HTERT RPE-1 (cell line): ENCODE results near the gene DHX38.

Experiments used
- in situ Hi-C: fragments of 300-500 bp; cut with MboI; formaldehyde crosslinking; loops from 4 replicates; pipeline ENCODE4 v1.14.3; 2020; ENCODE audit warnings: low sequenced_read_pairs

Gene DHX38

GRCh38 chr16:72120026-72120425, 26.4 kb downstream of the DHX38 start:
- in situ Hi-C loops: no loop called here

- in situ Hi-C loops: no loop called here
Measured at GRCh38 chr16:72122308-72122707, 28.7 kb downstream of the DHX38 start.

- in situ Hi-C loops: no loop called here
Measured at GRCh38 chr16:72122916-72123315, 29.3 kb downstream of the DHX38 start.

DNA sequence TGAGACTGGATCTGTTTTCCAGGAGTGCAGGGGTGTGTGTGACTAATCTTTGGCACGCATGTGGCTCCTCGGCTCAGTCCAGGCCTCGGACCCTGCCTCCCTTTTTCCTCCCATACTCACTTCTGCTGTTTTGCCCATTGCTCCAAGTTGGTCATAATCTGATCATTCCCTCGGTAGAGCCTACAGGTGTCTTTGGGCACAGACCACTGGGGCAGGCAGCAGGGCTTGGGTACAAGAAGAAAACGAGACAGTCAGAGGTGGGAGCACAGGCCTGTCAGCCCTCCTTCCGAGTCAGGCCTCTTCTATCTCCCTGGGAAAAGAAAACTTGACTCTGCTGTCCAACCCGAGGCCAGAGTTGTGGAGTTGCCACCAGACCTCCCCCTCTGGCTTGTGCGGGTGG, 29.8 kb downstream of the DHX38 start:
- in situ Hi-C loops: no loop called here

DNA sequence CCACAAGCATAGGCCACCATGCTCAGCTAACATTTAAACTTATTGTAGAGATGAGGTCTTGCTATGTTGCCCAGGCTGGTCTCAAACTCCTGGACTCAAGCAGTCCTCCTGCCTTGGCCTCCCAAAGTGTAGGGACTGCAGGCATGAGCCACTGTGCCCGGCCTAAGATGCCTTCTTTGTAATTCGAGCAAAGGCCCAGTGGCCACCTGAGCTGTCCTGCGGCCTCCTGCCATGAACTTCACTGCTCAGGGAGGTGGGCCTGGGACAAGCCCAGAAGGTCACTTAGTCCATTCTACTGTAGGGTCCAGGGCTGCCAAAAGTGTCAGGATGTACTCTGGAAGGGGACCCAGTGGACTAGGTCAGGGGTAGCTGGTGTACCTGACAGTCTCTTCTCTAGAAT, 30.5 kb downstream of the DHX38 start:
- in situ Hi-C loops: no loop called here

GRCh38 chr16:72124761-72125634, 31.4 kb downstream of the DHX38 start:
- in situ Hi-C loops: no loop called here

- in situ Hi-C loops: no loop called here
Measured at GRCh38 chr16:72125635-72126428, 32.2 kb downstream of the DHX38 start.

DNA sequence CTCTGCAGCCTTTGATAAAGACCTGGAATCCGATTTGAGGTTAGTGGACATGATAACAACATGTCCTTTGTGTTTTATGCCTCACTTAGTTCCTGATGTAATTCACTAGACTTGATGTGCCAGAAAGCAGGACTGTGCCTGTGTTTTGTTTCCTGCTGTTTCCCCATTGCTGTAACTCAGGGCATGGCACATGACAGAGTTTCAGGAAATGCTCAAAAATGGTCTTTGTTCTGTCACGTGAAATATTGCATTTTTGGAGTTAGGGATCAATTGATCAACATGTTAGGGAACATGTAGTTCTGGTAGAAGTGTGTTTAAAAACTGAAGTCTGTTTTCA, 32.8 kb downstream of the DHX38 start:
- in situ Hi-C loops: no loop called here

DNA sequence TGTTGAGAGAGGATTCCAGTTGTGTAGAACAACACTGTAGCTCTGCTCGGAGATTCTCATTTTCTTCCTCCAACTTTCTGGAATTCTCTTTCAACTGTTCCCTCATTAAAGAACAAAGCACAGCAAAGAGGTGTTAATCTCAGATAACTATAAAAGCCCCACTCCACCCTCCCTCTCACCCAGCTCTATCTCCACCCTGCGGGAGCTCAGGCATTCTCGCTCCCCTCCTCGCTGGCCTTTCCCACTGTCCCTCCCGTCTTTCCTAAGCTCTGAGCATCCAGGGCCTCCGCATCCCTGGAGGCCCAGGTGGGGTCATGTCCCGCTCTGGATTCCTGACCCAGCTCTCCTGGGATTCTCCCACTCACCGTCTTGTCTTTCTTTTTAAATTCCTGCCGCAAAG, 35.1 kb downstream of the DHX38 start:
- in situ Hi-C loops: no loop called here

DNA sequence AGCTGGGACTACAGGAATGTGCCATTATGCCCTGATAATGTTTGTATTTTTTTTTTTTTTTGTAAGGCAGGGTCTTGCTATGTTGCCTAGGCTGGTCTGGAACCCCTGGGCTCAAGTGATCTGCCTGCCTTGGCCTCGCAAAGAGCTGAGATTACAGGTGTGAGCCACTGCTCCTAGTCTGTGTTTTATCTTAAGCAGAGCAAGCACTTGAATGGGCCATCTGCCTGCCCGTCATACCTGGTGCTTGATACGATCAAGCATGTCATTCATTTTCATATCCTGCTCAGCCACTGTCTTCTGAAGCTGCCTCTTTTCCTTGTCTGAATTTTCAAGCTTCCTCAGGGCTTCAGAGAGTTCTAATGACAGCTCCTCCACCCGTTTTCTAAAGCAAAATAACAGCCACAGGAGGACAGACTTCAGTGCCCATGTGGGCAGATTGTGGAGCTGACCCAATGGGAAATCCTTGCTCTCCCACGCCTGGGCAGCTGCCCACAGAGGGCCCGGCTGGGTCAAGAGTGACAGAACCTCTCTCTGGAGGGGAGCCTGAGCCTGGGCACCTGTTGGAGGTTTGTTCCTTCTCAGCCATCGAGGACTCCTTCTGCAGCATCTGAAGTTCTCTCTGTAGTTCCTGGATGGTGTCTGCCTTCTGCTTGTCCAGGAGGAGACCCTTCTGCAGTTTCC, 36.5 kb downstream of the DHX38 start:
- in situ Hi-C loops: no loop called here

GRCh38 chr16:72131036-72131435, 37.4 kb downstream of the DHX38 start:
- in situ Hi-C loops: no loop called here

GRCh38 chr16:72132726-72133125, 39.1 kb downstream of the DHX38 start:
- in situ Hi-C loops: no loop called here

GRCh38 chr16:72134507-72134906, 40.9 kb downstream of the DHX38 start:
- in situ Hi-C loops: no loop called here

DNA sequence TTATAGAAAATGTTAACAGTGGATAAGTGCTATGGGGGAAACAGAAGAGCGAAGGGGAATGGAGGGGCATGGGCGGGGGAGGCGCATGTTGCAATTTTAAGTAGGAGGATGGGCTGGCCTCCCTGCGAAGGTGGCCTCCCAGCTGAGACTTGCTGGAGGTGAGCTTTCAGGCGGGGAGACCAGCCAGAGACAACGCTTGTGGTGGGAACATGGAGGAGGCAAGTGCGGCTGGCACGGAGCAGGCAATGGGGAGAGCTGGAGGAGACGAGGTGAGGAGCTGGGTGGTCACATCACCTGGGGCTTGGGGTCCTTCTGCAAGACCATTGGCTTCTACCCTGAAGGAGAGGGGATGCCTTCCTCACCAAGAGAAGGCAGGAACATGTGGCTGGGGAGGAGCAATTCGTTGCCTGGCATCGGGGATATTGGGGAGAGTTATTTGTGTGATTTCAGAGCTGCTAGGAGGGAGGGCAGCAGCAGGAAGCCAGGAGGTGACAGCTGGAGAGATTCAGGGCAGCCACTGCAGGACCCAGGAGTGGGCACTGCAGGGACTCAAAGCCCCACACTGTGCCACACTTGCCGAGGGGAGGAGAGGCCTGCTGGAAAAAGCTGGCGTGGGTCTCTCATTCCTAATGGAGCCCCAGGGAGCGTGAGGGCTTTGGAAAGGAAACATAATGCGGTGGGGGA, 43.9 kb downstream of the DHX38 start:
- in situ Hi-C loops: no loop called here

- in situ Hi-C loops: no loop called here
Measured at GRCh38 chr16:72138064-72138572, 44.5 kb downstream of the DHX38 start.

GRCh38 chr16:72139908-72140307, 46.3 kb downstream of the DHX38 start:
- in situ Hi-C loops: no loop called here

- in situ Hi-C loops: no loop called here
Measured at GRCh38 chr16:72142476-72142875, 48.8 kb downstream of the DHX38 start.

- in situ Hi-C loops: no loop called here
Measured at GRCh38 chr16:72149676-72150464, 56.2 kb downstream of the DHX38 start.

GRCh38 chr16:72159386-72159785, 65.7 kb downstream of the DHX38 start:
- in situ Hi-C loops: no loop called here

DNA sequence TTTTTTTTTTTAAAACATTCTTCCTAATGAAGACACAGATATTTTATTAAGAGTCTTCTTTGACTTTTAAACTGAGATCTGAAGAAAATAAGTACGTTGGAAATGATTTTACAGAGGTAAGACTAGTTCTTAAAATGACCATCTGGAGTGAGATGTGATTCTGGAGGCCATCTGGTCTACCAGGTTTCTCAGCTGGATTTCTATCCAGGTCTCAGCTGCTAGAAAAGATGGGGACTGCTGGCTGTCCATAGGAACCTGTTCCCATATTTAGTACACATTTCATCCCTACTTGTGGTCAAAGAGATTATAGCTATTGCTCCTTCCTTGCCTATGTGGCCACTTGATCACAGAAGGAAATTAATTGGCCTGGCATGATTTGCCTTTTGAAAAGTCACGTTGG, 66.2 kb downstream of the DHX38 start:
- in situ Hi-C loops: no loop called here
